Stimulated activated CD8-positive, alpha-beta memory T cell treated with anti-CD3 and anti-CD28 coated beads, Interleukin-12 subunit alpha, Interleukin-12 subunit beta, amount 100 ng/mL, for 4 hours (primary cell): ENCODE measurements around the gene NDUFS8.

Experiments
- DNase-seq: peaks from one replicate; pipeline ENCODE4 v3.0.0-alpha.2; 2020; ENCODE audit warnings: low read depth

NDUFS8 gene

GRCh38 chr11:68049509-68050370 is 19.3 kb downstream of the NDUFS8 start:
- no peak for DNase-seq

DNA sequence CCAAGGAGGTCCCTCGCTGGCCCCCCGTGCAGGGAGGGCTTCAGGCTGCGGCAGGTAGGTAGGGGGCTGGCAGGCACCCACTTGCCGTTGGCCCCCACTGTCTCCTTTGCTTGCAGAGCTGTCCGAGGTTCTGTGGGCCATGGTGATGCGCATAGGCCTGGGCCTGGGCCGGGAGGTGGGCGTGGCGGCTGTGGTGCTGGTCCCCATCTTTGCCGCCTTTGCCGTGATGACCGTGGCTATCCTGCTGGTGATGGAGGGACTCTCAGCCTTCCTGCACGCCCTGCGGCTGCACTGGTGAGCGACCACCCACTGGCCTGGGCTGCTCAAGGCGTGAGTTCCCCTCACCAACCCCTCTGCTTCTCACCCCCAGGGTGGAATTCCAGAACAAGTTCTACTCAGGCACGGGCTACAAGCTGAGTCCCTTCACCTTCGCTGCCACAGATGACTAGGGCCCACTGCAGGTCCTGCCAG is 19.9 kb downstream of the NDUFS8 start:
- no peak for DNase-seq

GRCh38 chr11:68051191-68052136 is 21.0 kb downstream of the NDUFS8 start:
- no peak for DNase-seq

GRCh38 chr11:68052137-68052873 is 21.8 kb downstream of the NDUFS8 start:
- DNase-seq: no peak

GRCh38 chr11:68053117-68053516 is 22.6 kb downstream of the NDUFS8 start:
- DNase-seq: no peak

GRCh38 chr11:68053981-68054812 is 23.7 kb downstream of the NDUFS8 start:
- DNase-seq: no peak

DNA sequence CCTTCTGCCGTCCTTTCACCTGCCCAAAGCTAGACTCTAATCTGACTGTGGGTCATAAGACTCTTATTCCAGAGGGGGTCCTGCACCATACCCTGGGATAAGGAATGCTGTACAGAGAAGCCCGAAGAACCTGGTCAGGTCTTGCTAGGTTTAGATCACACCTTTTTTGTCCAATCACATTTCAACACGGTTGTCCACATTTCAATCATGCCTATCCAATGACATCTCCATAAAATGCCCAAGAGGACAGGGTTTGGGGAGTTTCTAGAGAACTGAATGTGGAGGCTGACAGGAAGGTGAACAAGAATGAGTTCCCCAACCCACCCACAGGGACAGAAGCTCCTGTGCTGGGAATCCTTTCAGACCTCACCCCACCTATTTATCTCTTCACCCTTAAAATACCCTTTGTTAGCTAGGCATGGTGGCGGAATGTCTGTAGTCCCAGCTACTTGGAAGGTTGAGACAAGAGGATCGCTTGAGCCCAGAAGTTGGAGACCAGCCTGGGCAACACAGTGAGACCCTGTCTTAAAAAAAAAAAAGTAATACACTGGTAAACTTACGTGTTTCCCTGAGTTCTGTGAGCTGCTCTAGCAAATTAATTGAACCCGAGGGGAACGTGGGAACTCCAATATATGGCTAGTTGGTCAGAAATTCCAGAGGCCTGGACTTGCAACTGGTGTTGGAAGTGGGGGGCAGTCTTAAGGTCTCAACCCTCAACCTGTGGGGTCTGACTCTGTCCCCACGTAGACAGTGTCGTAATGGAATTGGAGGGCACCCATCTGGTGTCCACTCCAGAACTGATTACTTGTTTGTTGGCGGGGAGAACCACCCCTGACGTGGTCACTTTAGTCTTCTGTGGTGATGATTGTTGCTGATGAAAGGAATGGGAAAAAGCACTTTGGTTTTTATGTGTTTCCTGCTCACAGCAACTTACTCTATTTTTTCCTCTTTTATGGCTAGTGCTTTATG is 26.1 kb downstream of the NDUFS8 start:
- DNase-seq: no peak

DNA sequence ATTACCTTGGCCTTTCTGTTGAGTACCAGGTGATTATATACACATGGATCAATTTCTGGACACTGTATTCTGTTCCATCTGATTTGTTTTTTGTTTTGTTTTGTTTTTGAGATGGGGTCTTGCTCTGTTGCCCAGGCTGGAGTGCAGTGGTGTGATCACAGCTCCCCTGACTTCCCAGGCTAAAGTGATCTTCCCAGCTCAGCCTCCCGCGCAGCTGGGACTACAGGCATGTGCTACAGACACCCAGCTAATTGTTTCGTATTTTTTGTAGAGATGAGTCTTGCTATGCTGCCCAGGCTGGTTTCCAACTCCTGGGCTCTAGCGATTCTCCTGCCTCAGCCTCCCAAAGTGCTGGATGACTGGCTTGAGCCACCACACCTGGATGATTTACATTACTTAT is 27.3 kb downstream of the NDUFS8 start:
- DNase-seq: no peak

- DNase-seq: no peak
These were observed 31.0 kb downstream of the NDUFS8 start for GRCh38 chr11:68061508-68061907.

GRCh38 chr11:68064926-68065325 is 34.4 kb downstream of the NDUFS8 start:
- no peak for DNase-seq

DNA sequence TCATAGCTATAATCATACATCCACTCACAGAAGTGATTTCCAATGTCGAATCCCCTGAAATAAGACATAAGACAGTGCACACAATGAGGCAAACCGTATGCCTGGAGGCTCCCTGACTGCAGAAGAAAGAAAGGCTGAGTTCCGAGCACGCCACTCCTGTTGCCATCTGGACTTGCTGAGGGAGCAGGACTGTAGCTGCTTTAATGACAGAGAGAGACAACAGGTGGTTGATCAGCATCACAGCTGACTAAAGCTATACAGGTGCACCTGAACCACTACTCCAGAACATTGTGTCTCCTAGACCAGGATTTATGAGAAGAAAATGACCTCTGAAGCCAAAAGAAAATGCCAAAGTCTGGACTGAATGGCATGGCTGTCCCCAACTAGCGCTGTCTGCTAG is 35.4 kb downstream of the NDUFS8 start:
- DNase-seq: no peak

GRCh38 chr11:68066742-68067141 is 36.3 kb downstream of the NDUFS8 start:
- DNase-seq: no peak

DNA sequence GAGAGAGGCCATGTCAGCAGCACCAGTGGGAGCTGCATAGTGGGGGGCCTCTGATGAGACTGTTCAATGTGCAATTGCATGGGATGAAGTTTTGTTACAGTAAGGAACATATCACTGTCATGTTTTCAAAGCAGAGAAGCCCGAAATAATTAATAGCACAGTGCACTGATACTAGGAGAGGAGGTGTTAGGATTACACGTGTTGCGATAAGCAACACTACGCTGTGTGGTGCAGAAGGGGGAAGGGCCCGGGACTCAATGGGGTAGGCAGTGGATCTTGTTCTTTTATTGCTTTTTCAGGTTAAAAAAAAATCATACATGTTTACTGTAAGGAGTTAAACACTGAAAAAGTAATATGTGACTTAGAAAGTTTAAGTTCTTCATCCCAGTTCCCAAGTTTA is 37.5 kb downstream of the NDUFS8 start:
- no peak for DNase-seq

- no peak for DNase-seq
These were observed 41.0 kb downstream of the NDUFS8 start for GRCh38 chr11:68071281-68072048.

GRCh38 chr11:68074584-68075352 is 44.3 kb downstream of the NDUFS8 start:
- no peak for DNase-seq

DNA sequence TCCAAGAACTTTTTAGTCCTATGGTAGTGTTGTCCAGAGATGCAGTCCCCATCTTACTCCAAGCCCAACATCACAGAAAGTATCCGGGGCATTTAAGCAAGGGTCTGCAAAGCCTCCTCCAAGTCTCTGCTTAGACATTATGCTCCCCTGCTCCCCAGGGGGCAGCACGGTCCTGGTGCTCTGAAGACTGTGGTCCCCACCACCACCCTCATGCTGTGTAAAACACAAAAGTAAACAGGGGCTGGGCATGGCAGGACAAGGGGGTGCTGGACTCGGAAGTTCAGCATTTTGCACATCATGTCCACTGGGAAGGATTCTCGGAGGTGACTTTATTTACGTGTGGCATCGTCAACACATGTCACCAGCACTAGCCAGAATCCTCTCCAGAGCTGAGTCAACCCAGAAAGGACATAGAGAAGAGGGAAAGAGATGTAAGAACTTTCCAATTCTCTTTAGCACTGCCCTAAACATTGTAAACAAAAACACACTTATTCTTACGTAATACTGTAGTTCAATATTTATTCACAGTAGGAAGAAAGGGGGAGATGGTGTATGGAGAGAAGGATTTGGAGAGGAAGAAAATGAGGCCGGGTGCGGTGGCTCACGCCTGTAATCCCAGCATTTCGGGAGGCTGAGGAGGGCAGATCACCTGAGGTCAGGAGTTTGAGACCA is 46.0 kb downstream of the NDUFS8 start:
- no peak for DNase-seq

DNA sequence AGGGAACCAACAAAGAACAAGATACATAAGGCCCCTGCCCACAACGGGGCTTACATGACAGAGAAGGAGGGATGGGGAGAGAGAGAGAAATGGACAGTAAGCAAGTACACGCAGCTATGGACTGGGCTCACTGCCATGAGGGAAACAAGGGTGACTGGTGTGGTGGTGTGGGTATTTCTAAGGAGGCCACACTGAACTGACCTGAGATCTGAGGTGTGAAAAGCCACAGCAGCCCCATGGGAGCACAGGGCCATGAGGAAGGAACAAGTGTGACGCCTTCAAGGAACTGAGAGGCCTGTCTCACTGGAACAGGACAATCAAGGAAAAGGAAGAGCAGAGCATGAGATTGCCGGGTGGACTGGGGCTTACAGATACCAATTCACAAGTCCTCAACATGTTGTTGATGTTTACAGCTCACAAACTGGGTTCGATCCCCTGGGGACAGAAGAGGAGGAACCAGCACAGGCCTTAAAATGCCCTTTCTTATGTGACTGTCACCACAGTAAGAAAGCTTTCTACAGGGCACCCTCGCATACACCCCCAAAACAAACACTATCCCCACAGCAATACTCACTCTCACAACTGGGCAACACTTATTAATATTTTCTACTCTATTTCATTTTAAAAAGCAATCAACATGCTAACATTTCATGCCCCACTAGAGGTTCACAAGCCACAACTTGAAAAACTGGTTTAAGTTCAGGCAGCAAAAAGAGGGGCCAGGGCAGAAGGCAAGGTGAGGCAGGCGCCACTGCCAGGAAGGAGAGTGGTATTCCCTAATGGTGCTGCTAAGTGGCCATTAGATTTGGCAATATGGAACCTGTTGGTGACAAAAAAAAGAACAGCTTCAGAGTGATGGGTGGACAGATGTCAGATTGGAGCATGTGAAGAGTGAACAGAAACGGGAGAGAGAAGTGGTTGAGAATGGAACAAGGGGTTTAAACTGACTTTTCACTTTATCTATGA is 47.4 kb downstream of the NDUFS8 start:
- no peak for DNase-seq
